Common myeloid progenitor, CD34-positive (primary cell): ENCODE data around the gene ALKBH6.

Experiments used
- CTCF ChIA-PET: fragments of 350-600 bp; sonication (Branson Sonifier 250); formaldehyde crosslinking; loops from one replicate; lab custom pipeline; 2021; ENCODE audit warnings: antibody characterized with exemption; lab: Charles Lee
- POLR2A ChIA-PET: fragments of 350-600 bp; sonication (Branson Sonifier 250); formaldehyde crosslinking; loops from one replicate; lab custom pipeline; 2021; ENCODE audit warnings: antibody characterized with exemption; lab: Charles Lee
- DNase-seq, 3 donors: peaks; one replicate each; pipeline versions ENCODE4 v3.0.0 to v3.0.0-alpha.2; 2013
- H3K27ac ChIP-seq, 2 experiments: 1 replicate in 1 of 2; 2 replicates in 1 of 2; pipeline ENCODE4 v1.7.0; 2013; ENCODE audit warnings: inconsistent platforms in 2 of 2, low read length in 2 of 2, mild to moderate bottlenecking in 2 of 2, low read depth in 1 of 2, moderate library complexity in 1 of 2; ENCODE audit not compliant: severe bottlenecking in 2 of 2, insufficient read depth in 1 of 2, poor library complexity in 1 of 2
- H3K27me3 ChIP-seq, 5 experiments: replicated peaks in 2 of 5; 1 replicate in 3 of 5; 2 replicates in 2 of 5; pipeline versions ENCODE4 v1.6.1 to v1.7.0; 2013; ENCODE audit warnings: low read length in 4 of 5, mild to moderate bottlenecking in 2 of 5, moderate library complexity in 2 of 5, inconsistent platforms in 1 of 5; ENCODE audit not compliant: insufficient read depth in 5 of 5, control insufficient read depth in 4 of 5
- H3K36me3 ChIP-seq, 4 experiments: 1 replicate in 2 of 4; 2 replicates in 2 of 4; pipeline versions ENCODE4 v1.6.1 to v1.7.0; 2013; ENCODE audit warnings: low read length in 3 of 4, control low read depth in 1 of 4, mild to moderate bottlenecking in 1 of 4; ENCODE audit not compliant: control insufficient read depth in 4 of 4, insufficient read depth in 4 of 4
- H3K4me1 ChIP-seq, 4 experiments: 1 replicate in 3 of 4; 2 replicates in 1 of 4; pipeline versions ENCODE4 v1.6.1 to v1.7.1; 2013; ENCODE audit warnings: low read length in 3 of 4, mild to moderate bottlenecking in 3 of 4, control low read depth in 1 of 4, inconsistent platforms in 1 of 4, moderate library complexity in 1 of 4; ENCODE audit not compliant: control insufficient read depth in 4 of 4, insufficient read depth in 4 of 4; ENCODE audit errors: control extremely low read depth in 1 of 4
- H3K4me3 ChIP-seq, 7 experiments: 1 replicate in 4 of 7; 2 replicates in 3 of 7; pipeline versions ENCODE4 v1.5.1 to v1.7.0; 2013; ENCODE audit warnings: mild to moderate bottlenecking in 7 of 7, low read length in 6 of 7, moderate library complexity in 6 of 7, inconsistent platforms in 2 of 7, low read depth in 2 of 7, control low read depth in 1 of 7; ENCODE audit not compliant: insufficient read depth in 4 of 7, control insufficient read depth in 1 of 7; ENCODE audit errors: extremely low read depth in 1 of 7
- H3K9me3 ChIP-seq, 5 experiments: 1 replicate in 4 of 5; 2 replicates in 1 of 5; pipeline versions ENCODE4 v1.6.1 to v1.7.1; 2013; ENCODE audit warnings: low read length in 4 of 5, mild to moderate bottlenecking in 2 of 5, inconsistent platforms in 1 of 5, low read depth in 1 of 5, moderate library complexity in 1 of 5; ENCODE audit not compliant: control insufficient read depth in 4 of 5, insufficient read depth in 2 of 5; ENCODE audit errors: control extremely low read depth in 1 of 5
- WGBS: methylation state at CpG from one replicate; pipeline ENCODE4 v1.1.5; 2013; ENCODE audit not compliant: insufficient coverage; 5-methylcytosine and 5-hydroxymethylcytosine counted together

Gene ALKBH6

GRCh38 chr19:35993923-35994598 lies 20.0 kb downstream of the ALKBH6 start:
- DNase-seq = peak; percentile 26 to 49 (median 37)
- H3K9me3 ChIP-seq = no peaks in the 10 kb centered on the region
- no peaks in the 10 kb centered on the region for H3K27me3 ChIP-seq
- POLR2A ChIA-PET = interaction anchor here (1.2 kb wide), 1 partner anchor 20 kb away, joined by 3 read pairs; the partner anchor contains the start of gene ALKBH6
- CTCF ChIA-PET = interaction anchor here (0.6 to 3.0 kb wide), 9 partner anchors 10 to 175 kb away, joined by 3 to 11 read pairs (median 4); partner anchors contain the start of gene SYNE4
- peaks cover 5 to 28% (median 25%) of the 10 kb centered on the region in 4 experiments for H3K4me1 ChIP-seq
- 39% methylated on average over 46 of the region's 49 CpGs for WGBS
- peaks cover 0 to 15% (median 3%) of the 10 kb centered on the region in 4 experiments for H3K36me3 ChIP-seq
- H3K4me3 ChIP-seq = peak overlapping the region in 5 of 7 experiments; percentile 47 to 92 (median 82)
- H3K27ac ChIP-seq = peak overlapping the region in 1 of 2 experiments; percentile 72

- Histone ChIP-seq H3K36me3 (peaks cover 0 to 9% (median 2%) of the 10 kb centered on the region in 4 experiments), H3K27me3 (no peaks in the 10 kb centered on the region), H3K4me3 (no peak overlapping the region), H3K9me3 (no peaks in the 10 kb centered on the region), H3K4me1 (peaks cover 5 to 28% (median 25%) of the 10 kb centered on the region in 4 experiments), H3K27ac (no peak overlapping the region)
- no peak for DNase-seq
- ChIA-PET POLR2A (no interaction called here), CTCF (interaction anchor here (0.6 to 2.2 kb wide), 9 partner anchors 9 to 176 kb away, joined by 3 to 5 read pairs (median 4); partner anchors contain the start of gene SYNE4)
- 100% methylated on average over 4 of the region's 8 CpGs for WGBS
Measured at GRCh38 chr19:35992907-35993765, 20.9 kb downstream of the ALKBH6 start.

GRCh38 chr19:35991731-35992450 lies 22.1 kb downstream of the ALKBH6 start:
- ChIA-PET POLR2A (no interaction called here), CTCF (interaction anchor here (1.3 to 1.4 kb wide), 4 partner anchors 10 to 67 kb away, joined by 3 to 5 read pairs (median 3); no protein-coding TSS in a partner anchor)
- peaks cover 0 to 3% (median 0%) of the 10 kb centered on the region in 4 experiments for H3K36me3 ChIP-seq
- H3K4me1 ChIP-seq = peaks cover 5 to 31% (median 25%) of the 10 kb centered on the region in 4 experiments
- no peak overlapping the region for H3K27ac ChIP-seq
- no peak overlapping the region for H3K4me3 ChIP-seq
- no peaks in the 10 kb centered on the region for H3K27me3 ChIP-seq
- WGBS = 97% methylated on average over 6 of the region's 7 CpGs
- no peaks in the 10 kb centered on the region for H3K9me3 ChIP-seq
- no peak for DNase-seq

GRCh38 chr19:35990771-35991730 lies 23.0 kb downstream of the ALKBH6 start:
- Histone ChIP-seq H3K4me3 (no peak overlapping the region), H3K27ac (no peak overlapping the region), H3K9me3 (no peaks in the 10 kb centered on the region), H3K36me3 (no peaks in the 10 kb centered on the region), H3K4me1 (peaks cover 3 to 28% (median 20%) of the 10 kb centered on the region in 4 experiments), H3K27me3 (peaks cover 0 to 2% (median 0%) of the 10 kb centered on the region in 5 experiments)
- ChIA-PET CTCF (interaction anchor here (1.3 to 1.4 kb wide), 3 partner anchors 20 to 68 kb away, joined by 3 to 5 read pairs (median 3); no protein-coding TSS in a partner anchor), POLR2A (no interaction called here)
- DNase-seq = no peak
- WGBS = 88% methylated on average over 7 of the region's 10 CpGs

GRCh38 chr19:35990156-35990555 lies 23.9 kb downstream of the ALKBH6 start:
- Histone ChIP-seq H3K4me3 (no peak overlapping the region), H3K27me3 (peaks cover 0 to 5% (median 0%) of the 10 kb centered on the region in 5 experiments), H3K36me3 (no peaks in the 10 kb centered on the region), H3K9me3 (no peaks in the 10 kb centered on the region), H3K27ac (no peak overlapping the region), H3K4me1 (peaks cover 0 to 19% (median 11%) of the 10 kb centered on the region in 4 experiments)
- ChIA-PET POLR2A (no interaction called here), CTCF (no interaction called here)
- 94% methylated on average over 3 of the region's 4 CpGs for WGBS
- DNase-seq = no peak

GRCh38 chr19:35988824-35989223 lies 25.2 kb downstream of the ALKBH6 start:
- H3K36me3 ChIP-seq = no peaks in the 10 kb centered on the region
- ChIA-PET CTCF (no interaction called here), POLR2A (no interaction called here)
- peaks cover 0 to 9% (median 5%) of the 10 kb centered on the region in 4 experiments for H3K4me1 ChIP-seq
- no peak overlapping the region for H3K27ac ChIP-seq
- no peak overlapping the region for H3K4me3 ChIP-seq
- 100% methylated on average over 2 of the region's 3 CpGs for WGBS
- H3K27me3 ChIP-seq = peaks cover 0 to 7% (median under 1%) of the 10 kb centered on the region in 5 experiments
- no peak for DNase-seq
- no peaks in the 10 kb centered on the region for H3K9me3 ChIP-seq
